AG09319 (cell line): ENCODE results near the gene CTBP2.

Experiments
- DNase-seq: peaks from one replicate; pipeline ENCODE4 v3.0.0-alpha.2; 2010; ENCODE audit warnings: low read depth; ENCODE audit errors: extremely low read depth
- TF ChIP-seq, protein P1 (sequence below): IDR thresholded peaks from 2 replicates; pipeline ENCODE4 v1.5.1; 2011; ENCODE audit warnings: low read depth, mild to moderate bottlenecking, inconsistent platforms, low read length, moderate library complexity

CTBP2 gene

DNA sequence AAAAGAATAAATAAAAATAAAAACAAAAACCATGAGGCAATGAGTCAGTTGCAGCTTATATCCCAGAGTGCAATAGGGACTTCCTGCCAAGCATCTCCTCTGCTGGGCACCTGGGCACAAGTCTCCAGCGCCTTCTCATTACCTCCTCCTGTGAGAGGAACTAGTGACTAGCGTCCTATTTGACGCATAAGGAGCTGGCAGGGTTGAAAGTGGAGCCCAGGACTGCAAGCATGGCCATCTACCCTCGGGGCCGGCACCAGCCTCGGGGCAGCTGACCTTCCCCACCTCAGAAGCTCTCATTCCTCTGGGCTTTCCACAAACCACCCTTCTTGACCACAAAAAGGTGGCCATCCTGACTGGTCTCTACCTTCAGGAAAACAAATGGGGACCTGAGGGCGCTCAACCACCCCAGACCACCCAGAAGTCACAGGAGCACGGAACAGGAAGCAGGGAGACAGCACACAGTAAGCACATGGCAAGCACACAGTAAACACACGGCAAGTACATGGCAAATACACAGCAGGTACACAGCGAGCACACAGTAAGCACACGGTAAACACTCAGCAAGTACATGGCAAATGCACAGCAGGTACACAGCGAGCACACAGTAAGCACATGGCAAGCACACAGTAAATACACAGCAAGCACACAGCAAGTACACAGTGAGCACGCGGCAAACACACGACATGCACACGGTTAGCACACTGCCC lies 19.1 kb downstream of the CTBP2 start:
- no peak for DNase-seq
- TF ChIP-seq, protein P1, sequence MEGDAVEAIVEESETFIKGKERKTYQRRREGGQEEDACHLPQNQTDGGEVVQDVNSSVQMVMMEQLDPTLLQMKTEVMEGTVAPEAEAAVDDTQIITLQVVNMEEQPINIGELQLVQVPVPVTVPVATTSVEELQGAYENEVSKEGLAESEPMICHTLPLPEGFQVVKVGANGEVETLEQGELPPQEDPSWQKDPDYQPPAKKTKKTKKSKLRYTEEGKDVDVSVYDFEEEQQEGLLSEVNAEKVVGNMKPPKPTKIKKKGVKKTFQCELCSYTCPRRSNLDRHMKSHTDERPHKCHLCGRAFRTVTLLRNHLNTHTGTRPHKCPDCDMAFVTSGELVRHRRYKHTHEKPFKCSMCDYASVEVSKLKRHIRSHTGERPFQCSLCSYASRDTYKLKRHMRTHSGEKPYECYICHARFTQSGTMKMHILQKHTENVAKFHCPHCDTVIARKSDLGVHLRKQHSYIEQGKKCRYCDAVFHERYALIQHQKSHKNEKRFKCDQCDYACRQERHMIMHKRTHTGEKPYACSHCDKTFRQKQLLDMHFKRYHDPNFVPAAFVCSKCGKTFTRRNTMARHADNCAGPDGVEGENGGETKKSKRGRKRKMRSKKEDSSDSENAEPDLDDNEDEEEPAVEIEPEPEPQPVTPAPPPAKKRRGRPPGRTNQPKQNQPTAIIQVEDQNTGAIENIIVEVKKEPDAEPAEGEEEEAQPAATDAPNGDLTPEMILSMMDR = no peak

DNA sequence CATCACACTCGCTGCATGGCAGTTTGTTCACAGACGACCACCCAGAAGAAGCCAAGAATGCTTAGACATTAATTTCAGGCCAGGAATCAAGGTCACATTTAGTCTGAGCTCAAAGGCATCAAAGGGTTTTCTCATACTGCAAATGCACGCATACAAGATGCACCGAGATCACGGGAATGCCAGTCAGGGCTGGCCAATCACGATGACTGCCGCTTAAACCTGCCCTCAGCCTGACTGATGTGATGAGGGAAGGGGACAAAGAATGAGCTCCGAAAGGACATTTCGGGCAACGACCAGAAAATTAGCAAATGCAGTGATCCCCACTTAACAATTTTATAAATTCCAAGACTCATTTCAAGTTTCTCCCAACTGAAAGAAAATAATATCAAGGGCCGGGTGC lies 20.2 kb downstream of the CTBP2 start:
- no peak for DNase-seq
- TF ChIP-seq, protein P1 = no peak

DNA sequence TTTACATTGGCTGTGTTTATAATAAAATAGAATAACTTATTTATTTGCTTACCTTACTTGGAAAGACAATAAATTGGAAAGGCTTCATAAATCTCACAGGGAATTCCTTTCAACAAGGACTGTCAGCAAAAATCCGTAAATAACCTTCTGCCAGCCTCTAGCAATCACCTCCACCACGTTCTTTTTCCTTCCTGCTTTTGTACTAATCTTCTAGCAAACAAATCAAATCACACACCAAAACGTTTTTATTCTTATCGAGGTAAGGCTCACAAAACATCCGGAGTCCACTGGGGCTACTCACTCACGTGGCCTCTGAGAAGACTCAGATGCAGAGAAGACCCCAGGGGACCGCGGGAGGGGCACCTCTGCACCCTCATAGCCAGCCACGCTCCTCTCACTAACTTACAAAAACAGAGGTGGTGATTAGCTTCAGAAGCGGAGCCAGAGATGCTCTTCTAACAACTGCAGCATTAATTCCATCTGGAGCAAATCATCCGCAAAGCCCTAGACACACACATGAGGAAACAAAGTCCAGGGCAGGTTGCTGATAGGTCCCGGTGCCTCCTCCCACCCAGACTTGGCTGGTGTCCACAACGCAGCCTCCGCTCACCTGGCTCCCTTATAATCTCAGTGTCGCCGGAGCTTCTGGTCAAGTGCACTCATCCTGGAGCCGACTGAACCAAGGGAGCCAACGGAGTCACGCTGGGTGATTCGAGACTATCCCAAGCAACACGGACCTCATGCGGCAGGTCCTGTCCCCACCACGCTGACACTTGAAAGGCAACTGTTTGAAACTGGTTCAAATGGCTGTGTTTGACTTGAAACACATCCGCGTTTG lies 22.5 kb downstream of the CTBP2 start:
- TF ChIP-seq, protein P1 = no peak
- no peak for DNase-seq

DNA sequence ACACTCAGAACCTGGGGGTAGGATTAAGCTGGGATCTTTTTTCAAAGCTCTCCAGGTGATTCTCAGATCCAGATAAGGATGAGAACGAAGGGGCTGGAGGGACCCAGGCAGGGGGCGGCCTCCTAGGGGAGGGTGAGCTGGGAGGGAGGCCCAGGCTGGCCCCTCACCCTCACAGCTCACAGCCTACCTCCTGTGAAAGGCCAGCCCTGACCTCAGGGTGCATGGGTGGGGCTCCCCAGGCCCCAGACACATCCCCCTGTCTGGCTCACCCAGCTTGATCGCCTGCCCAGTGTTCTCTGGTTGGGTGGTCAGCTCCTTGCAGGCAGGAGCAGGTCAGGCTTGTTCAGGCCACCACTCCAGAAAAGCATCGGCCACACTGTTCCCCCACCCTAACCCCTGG lies 24.3 kb downstream of the CTBP2 start:
- TF ChIP-seq, protein P1 = no peak

DNA sequence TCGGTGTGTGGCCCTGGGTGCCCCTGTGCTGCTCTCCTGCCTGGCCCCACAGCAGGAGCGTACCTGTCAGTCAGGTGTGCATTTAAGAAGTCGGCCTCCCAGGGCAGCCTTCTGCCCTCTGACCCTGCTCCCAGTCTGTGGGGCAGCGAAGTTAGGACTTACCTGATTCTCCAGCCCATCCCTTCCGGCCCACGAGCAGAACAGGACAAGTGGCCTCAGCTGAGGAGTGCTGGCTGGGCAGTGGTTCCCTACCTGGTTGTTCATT lies 24.7 kb downstream of the CTBP2 start:
- DNase-seq = no peak
- TF ChIP-seq, protein P1 = no peak

More for the DNA sequence above, 24.3 kb downstream of the CTBP2 start:
- no peak for DNase-seq

DNA sequence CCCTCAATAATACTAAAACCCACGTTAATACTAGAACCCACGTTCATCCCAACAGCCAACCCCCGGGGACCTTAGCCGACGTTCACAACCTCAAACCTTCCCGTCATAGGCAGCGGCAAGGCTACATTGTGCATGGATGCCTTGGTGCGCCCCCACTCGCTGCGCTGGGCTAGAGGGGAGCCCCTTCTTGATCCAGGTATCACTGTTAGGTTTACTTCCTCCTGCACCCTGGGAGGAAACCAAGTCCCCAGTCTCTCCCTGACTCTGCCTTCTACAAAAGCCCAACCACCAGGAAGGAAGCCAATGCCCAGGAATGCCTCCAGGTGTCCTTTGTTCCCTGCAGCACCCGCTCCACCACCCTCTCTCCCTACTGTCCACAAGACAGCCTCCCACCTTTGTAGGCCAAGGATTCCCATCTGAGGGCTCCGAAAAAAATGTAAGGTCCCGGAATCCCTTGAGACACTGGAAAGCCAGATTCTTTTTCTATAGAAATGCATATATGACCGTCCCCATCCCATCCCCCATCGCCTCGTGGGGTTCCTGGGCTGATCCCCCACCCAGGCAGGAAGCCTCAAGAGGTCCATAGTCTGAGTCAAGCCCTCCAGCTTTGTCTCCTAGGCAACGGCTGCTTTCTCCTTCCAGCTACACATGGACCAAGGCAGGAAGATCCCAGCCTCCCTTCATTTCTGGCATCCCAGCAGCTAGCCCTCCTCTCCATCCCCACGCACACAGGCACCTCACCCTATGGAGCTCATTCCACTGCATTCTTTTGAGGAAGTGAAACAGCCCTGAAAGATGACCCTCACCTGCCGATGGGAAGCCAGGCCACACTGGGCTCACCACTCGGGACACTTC lies 25.2 kb downstream of the CTBP2 start:
- no peak for DNase-seq
- TF ChIP-seq, protein P1 = no peak

DNA sequence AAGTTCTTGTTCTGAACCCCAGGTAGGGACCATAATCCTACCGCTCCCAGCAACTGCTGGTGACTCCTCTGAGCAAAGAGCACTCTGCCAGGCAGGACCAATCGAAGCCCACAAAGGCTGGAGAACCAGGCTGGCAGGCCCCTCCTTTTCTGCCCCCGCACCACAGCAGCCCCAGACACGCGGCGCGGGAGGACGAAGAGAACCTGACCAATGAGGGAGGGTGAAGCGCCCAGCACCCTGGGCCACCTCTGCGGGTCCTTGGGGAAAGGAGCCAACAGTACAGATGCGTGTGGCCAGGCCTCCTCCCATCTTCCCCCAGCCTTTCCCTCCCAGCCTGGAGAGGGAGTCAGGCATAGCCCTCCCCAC lies 25.9 kb downstream of the CTBP2 start:
- no peak for DNase-seq
- TF ChIP-seq, protein P1 = no peak
